GM12878 (cell line): ENCODE measurements around the gene PPP1R3F.

Experiments
- ATF7 ChIP-seq: fragments of 450-650 bp; IDR thresholded peaks from 2 replicates; pipeline ENCODE4 v1.6.1; 2016; ENCODE audit warnings: low read depth, mild to moderate bottlenecking
- BRCA1 ChIP-seq: IDR thresholded peaks from 2 replicates; pipeline ENCODE4 v1.6.1; 2011; ENCODE audit warnings: low read depth, low read length, improper control_type of control experiment
- CEBPB ChIP-seq, 2 experiments: fragments of 150-350 bp in 1 of 2; IDR thresholded peaks; 2 replicates each; pipeline ENCODE4 v1.6.1; 2012 to 2014; ENCODE audit warnings: low read depth in 2 of 2, low read length in 2 of 2, borderline replicate concordance in 1 of 2, inconsistent platforms in 1 of 2
- CREB1 ChIP-seq: IDR thresholded peaks from 2 replicates; pipeline ENCODE4 v1.6.1; 2012; ENCODE audit warnings: low read depth, mild to moderate bottlenecking, inconsistent platforms
- CTCF ChIP-seq, 3 experiments: IDR thresholded peaks in 2 of 3; conservative IDR thresholded peaks in 1 of 3; 2 replicates each; pipeline ENCODE4 v1.5.1; 2011; ENCODE audit warnings: low read depth in 3 of 3, low read length in 3 of 3, mild to moderate bottlenecking in 3 of 3, control low read depth in 2 of 3, moderate library complexity in 2 of 3, inconsistent platforms in 1 of 3, mixed read lengths in 1 of 3; ENCODE audit not compliant: control insufficient read depth in 2 of 3, insufficient read depth in 1 of 3; ENCODE audit errors: extremely low read depth in 1 of 3
- EP300 ChIP-seq, 2 experiments: fragments of 150-350 bp in 1 of 2; IDR thresholded peaks; 2 replicates each; pipeline ENCODE4 v1.6.1; 2011 to 2012; ENCODE audit warnings: low read depth in 2 of 2, low read length in 2 of 2, borderline replicate concordance in 1 of 2, improper control_type of control experiment in 1 of 2, inconsistent platforms in 1 of 2; ENCODE audit not compliant: control insufficient read depth in 1 of 2
- ESRRA ChIP-seq: IDR thresholded peaks from 2 replicates; pipeline ENCODE4 v1.6.1; 2012; ENCODE audit warnings: mild to moderate bottlenecking, low read length, improper control_type of control experiment
- EZH2 ChIP-seq: IDR thresholded peaks from 2 replicates; pipeline ENCODE4 v1.6.1; 2012; ENCODE audit warnings: low read depth, mild to moderate bottlenecking, control low read depth, inconsistent platforms, low read length, borderline replicate concordance; ENCODE audit not compliant: control insufficient read depth
- SREBF2 ChIP-seq: IDR thresholded peaks from 2 replicates; pipeline ENCODE4 v1.6.1; 2012; ENCODE audit warnings: mild to moderate bottlenecking, low read length
- USF2 ChIP-seq: IDR thresholded peaks from 2 replicates; pipeline ENCODE4 v1.6.1; 2011; ENCODE audit warnings: low read depth, low read length, improper control_type of control experiment, borderline replicate concordance

GRCh38 chrX:49243166-49243565 is 26.4 kb upstream of the PPP1R3F start:
- TF ChIP-seq USF2 = no peak
- TF ChIP-seq CEBPB (IDR thresholded peaks at IDR 0.05; ENCODE audit: borderline replicate concordance in 1 of 2, low read depth in 2 of 2, low read length in 2 of 2) = no peak
- TF ChIP-seq CTCF (IDR thresholded peaks at IDR 0.05 in 2 of 3, conservative IDR thresholded peaks at IDR 0.05 in 1 of 3; ENCODE audit: control insufficient read depth in 2 of 3, extremely low read depth in 1 of 3, insufficient read depth in 1 of 3, low read depth in 3 of 3, low read length in 3 of 3) = no peak
- no peak for TF ChIP-seq ESRRA
- no peak for TF ChIP-seq BRCA1
- TF ChIP-seq EZH2 = no peak
- no peak for TF ChIP-seq ATF7
- TF ChIP-seq CREB1 = no peak
- TF ChIP-seq SREBF2 = no peak
- TF ChIP-seq EP300 (IDR thresholded peaks at IDR 0.05; ENCODE audit: borderline replicate concordance in 1 of 2, control insufficient read depth in 1 of 2, low read depth in 2 of 2, low read length in 2 of 2) = no peak
